Ramos (cell line): ENCODE data around the gene SORCS3.

Source experiments
- in situ Hi-C: fragments of 300-500 bp; cut with MboI; formaldehyde crosslinking; loops from one replicate; pipeline ENCODE4 v1.14.3; 2022; ENCODE audit warnings: low sequenced_read_pairs; ENCODE audit not compliant: unreplicated experiment

The SORCS3 gene

DNA sequence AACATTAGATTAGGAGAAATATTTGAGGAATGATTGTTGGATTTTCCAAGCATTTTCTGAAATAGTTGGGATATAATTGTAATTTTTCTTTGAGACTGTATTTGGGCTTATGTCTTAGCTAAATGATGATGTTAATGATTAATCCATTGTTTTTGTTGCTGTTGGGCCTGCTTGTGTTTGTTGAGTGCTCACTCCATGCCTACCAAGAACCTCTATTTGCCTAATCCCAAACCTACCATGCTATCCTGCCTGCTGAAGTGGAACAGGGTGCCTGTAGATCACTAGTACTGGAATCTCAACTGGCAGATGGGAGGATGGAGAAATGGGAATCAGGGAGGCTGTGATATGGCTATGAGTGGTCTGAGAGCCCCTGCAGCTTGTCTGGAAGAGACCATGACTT, 565.5 kb downstream of the SORCS3 start:
- in situ Hi-C loops, result no loop called here

DNA sequence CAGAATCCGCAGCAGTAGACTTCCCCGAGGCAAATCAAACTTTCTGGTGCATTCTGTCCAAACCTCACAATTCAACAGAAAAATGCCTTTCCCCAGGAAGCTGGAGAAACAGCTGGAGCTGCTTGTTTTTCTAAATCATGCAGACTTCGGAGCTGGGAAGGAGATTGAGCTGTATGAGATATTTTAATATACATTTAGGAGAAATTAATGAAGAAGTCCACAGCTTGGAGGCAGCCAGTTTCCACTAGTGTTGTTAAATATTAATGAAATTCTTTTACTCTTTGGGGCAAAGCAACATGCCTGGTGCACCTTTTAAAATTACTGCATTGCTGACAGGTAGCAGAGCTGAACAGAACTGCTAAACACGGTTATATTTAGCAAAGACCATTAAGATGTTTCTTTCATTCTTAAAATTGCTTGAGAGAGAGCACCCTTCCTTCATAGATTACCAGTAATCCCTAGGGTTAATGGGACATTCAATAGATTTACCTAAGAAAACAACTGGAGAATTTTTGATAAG, 566.4 kb downstream of the SORCS3 start:
- in situ Hi-C loops, result no loop called here

DNA sequence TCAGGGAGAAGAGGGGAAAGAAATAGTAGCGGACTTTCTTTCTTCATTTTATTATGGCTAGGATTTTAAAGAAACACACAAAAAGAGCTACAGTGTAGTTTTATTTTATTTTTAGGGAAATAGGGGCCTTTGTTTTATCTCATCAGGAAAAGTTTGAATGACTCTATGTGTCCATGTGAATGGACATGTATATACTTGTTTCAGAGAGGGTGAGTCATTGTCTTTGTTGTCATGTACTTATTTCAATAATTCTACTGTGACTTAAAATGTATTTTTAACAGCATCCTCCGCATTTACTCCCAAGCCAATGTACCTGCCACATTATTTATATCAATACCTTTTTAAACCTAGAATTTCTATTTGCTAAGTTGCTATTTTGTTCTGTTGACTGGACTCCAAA, 569.5 kb downstream of the SORCS3 start:
- in situ Hi-C loops, result no loop called here

GRCh38 chr10:105237685-105238084, 596.6 kb downstream of the SORCS3 start:
- in situ Hi-C loops, result no loop called here

DNA sequence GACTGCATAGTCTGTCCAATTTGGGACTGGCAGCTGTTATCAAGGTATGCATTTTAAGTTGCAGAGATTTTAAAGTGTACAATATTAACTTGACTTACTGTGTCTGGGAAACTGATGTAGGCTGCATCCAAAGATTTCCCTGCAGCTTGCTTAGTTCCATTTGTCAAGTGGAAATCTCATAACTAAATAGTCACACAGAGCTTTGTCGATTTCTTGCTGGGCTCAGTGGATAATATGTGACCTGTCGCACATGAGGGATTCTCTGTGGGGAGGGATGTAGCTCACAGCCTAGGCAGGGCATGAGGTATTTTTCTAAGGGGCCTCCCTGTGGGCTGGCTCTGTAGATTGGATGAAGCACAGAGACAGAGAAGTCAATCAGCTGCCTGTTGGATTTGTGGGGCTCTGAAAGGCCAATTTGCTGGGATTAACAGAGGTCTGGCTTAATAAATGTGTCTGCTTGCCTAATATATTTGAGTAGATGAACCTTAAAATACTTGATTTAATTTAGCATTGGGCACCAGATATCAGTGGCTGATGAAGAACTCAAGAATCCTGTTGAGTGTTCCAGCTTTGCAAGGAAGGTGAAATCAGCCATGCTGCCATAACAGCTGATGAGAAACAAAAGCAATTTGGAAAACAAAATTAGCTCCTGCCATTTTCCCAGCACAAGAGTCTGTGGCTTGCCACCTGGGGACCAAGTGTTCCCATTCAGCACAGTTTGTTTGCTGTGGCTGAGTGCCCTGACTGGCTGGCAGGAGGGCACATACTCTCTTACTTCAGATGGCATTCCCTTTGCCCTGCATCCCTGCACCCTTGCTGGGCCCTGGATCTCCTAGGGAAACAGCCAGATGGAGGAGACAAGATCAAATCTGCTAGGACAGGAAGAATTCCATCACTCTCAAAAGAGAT, 598.5 kb downstream of the SORCS3 start:
- in situ Hi-C loops, result no loop called here

GRCh38 chr10:105241254-105241653, 600.2 kb downstream of the SORCS3 start:
- in situ Hi-C loops, result no loop called here

DNA sequence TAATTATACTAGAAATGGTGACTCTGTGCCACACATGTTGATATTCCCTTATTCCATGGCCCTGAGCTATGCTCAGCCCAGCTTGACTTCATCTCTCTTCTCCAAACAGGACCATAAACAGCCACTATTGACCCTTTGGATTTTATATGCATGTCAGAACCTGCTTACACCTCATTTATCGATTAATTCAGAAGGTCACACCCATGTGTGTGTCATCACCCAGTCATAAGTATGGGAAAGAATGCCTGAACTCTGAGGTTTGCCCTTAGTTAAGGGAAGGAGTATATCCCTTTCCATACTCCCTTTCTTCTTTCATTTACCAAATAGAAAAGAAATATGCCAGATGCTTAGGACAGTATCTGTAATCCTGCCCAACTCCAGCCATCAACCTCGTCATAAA, 602.3 kb downstream of the SORCS3 start:
- in situ Hi-C loops, result no loop called here

DNA sequence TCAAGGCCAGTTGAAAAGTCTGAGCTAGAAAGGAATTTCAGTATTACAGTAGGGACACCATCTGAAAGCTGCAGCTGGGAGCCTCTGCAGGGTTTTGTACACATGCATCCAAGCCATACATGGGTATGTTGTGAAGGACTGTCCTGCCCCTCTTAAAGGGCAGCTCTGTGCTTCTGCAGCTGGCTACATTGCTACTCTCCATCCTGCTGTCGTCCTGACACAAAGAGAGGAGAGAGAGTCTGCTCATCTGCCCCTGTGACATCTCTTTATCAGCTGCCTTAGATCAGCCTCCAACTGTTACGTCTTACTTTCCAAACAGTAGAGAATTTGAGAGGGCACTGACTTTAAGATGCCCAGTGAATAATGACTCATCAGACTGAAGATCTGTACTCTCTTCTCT, 602.7 kb downstream of the SORCS3 start:
- in situ Hi-C loops, result no loop called here

- in situ Hi-C loops, result no loop called here
Observed at GRCh38 chr10:105247831-105248499, 606.9 kb downstream of the SORCS3 start.

- in situ Hi-C loops, result no loop called here
Observed at GRCh38 chr10:105252911-105253310, 611.8 kb downstream of the SORCS3 start.

DNA sequence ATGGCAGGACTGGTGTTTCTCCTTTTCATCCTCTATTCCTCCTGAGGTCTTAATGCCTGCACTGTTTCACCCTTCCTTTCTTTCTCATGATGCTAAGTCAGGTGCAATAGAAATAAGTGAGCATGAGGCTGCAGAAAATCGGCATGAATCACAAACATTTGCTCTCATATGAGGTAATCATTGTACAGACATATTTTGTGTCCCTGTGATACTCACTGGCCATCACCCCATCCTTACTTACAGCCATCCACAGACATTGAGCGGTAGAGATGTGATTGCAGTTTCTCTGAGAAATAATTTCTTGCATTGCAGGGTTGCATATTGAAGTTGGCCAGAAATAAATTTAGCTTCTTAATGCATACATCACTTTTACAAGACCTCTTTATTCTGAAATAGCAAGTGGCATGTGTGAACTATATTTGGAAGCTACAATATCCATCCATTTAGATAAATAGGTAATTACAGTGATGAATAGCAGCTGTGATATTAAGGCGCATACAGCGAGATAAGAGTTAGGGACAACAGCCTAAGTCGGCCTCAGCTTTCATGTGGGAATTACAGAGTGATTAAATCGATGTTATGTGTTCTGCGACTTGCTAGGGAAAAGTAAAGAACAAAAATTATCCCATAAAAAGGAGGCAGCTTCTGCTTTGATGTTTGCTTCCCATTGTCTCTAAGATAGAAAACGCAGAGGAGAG, 612.6 kb downstream of the SORCS3 start:
- in situ Hi-C loops, result no loop called here

GRCh38 chr10:105258036-105258673, 617.1 kb downstream of the SORCS3 start:
- in situ Hi-C loops, result no loop called here

DNA sequence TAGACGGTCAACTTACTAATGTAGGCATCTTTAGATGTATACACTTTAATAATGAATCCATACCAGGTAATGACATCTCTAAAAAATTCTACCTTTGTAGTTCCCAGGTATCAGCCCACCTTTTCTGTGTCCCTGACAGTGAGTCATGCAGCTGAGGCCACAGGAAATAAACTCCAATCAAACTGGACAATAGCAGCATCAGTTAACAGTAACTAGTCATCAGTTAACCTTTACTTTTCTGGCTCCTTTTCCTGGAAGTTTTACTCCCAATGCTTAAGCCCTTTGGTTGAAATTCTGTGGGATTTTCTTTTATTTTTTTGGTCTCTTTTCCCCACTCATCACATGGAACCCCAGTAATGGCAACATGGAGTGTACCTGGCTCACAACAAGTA, 617.6 kb downstream of the SORCS3 start:
- in situ Hi-C loops, result no loop called here

- in situ Hi-C loops, result no loop called here
Observed at GRCh38 chr10:105259201-105259600, 618.1 kb downstream of the SORCS3 start.

DNA sequence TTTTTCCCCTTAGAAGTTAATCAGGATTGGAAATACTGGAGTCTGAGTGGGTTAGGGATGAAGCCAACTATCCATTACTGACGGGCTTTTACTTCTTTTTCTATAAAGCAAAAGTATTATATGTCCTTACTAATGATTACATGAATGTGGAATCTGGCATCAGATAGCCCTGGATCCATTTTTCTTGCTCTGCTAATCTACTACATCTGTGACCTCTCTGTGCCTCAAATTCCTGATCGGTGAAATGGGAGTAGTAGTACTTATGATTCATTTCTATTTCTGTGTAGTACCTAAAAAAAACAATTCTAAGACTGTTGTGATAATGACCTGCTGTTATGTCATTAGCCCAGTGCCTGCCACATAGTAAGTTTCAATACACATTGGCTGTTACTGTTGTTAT, 621.6 kb downstream of the SORCS3 start:
- in situ Hi-C loops, result no loop called here

GRCh38 chr10:105266966-105267539, 626.0 kb downstream of the SORCS3 start:
- in situ Hi-C loops, result no loop called here

- in situ Hi-C loops, result no loop called here
Observed at GRCh38 chr10:105268961-105269360, 627.9 kb downstream of the SORCS3 start.

DNA sequence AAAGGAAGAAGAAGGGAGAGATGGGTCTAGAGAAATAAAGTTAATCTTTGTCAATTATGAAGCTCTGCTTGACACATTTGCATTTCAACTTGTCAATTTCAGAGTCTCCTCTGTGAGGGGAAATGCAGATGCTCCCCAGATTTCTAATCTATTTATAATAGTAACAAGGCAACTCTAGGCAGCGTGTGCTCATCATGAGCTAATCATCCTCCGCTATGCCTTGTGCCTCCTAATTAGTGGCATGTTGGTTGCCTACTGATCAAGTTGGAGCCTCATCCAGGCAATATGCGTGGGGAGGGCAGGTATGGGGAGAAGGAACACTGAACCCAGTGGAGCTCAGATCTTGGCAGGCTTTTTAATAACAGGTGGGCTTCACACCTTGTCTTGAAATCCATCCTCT, 628.6 kb downstream of the SORCS3 start:
- in situ Hi-C loops, result no loop called here

DNA sequence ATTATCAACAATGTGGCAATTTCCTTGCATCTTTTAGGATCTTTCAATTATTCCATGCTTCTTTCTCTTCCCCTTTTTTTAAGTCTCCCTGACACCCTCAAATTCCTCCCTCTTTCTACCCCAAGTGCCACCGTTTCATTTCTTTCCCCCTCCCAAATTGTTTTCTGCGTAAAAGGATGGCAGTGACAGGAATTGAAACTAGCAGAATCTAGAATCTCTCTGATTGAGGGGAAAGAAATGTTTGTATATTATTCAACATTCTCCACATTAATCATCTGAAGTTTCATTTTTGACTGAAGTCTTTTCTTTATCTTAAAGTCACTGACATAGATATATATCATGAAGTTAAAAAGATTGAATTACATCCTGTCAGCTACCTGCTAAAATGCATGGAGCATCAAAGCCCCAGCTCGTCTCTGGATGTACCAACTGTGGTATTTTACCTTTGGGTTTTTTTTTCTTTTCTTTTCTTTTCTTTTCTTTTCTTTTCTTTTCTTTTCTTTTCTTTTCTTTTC, 633.5 kb downstream of the SORCS3 start:
- in situ Hi-C loops, result no loop called here

DNA sequence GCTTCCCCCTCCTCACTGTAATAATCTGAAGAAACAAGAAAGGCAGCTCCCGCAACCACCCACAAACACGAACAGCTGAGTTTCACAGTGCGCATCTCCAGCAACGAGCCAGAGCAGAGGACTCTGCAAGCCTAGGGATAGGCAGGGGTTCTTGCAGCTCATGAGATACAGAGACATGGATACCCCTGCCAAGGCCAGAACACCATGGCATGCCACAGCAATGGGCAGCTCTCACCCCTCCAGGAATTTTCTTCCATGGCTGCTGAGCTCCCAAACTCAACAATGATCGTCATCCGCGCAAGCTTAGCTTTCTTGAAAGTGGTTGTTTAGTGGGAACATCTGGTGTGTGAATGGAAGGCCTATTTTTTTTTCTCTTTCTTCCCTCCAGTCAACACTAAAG, 637.3 kb downstream of the SORCS3 start:
- in situ Hi-C loops, result no loop called here
